Measurements from ENCODE around the gene YJU2.

Gene YJU2

GRCh38 chr19:4301590-4302242 lies 54.8 kb downstream of the YJU2 start:
- no peak for DNase-seq

GRCh38 chr19:4302243-4302640 lies 55.4 kb downstream of the YJU2 start, which contains the start of gene TMIGD2:
TSS of gene TMIGD2 (minus strand) at chr19:4302389. CDS start at chr19:4302385, 4 bp downstream.
- DNase-seq = peak in 1 of 2 donors; percentile 61

DNA sequence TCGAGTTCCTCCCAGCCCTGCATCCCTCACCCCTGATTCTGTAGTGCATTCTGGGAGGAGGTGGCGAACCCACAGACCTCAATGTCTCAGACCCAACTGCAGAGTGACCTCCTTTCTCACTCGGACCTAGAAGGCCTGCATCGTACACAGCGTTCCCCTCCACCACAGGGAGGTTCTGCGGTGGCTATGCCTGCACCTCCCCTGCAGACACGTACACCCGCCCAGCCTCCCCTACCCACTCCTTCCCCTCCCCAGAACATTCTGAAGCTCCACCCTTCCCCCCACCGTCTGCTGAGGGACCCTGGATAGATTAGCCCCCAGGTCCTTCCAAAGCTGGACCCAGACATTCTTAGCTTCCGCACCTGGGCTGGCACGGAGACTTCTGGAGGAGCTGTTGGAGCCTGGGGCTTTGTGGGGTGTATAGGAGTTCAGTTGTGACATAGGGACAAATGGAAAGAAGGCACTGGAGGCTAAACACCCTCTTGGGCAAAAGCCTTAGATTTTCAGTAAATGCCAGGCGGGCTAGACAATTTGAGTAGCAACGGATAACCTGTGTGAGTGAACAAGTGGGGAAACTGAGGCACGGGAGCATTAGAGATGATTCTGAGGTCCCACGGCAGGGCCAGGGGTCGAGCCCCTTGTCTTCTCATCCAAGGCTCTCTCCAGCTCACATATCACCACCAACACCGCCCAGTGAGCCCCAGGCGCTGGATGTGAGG lies 57.1 kb downstream of the YJU2 start:
- DNase-seq = no peak

DNA sequence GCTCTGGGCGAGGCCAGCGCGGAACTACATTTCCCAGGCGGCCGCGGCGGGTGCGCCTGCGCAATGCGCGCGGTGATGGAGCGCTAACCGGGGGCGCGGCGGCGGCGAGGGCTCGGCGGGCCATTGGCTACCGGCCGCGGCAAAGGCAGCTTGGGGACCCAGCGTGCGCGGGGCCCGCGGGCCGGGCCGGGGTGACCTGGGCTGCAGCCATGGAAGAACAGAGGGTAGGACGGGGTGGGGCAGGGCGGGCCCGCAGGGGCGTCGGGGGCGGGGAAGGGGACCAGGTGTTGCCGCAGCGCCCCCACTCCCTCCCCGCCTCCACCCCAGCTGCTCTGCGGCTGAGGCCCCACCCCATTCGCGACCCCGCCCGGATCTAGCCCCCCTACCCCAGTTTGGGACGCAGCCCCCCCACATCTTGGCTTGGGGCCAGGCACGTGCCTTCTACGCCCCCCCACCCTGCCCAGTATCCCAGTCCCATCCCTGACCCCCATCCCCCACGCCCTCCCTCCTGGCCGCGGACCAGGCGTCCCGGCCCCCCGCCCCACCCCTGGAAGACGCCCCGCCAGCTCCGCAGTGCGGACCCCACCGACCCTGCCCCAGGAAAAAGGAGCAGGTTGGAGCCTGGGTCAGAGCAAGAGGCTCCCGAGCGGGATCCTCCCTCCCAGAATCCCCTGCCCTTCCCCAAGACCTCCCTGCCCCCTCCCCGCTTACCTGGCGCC lies 57.8 kb downstream of the YJU2 start, which contains the start of gene FSD1:
FSD1 (plus strand) TSS at position 61 of the 719 bp plus-strand sequence; CDS start at position 210, 149 bp downstream.
- DNase-seq = no peak

- no peak for DNase-seq
Measured at GRCh38 chr19:4305257-4305612, 58.4 kb downstream of the YJU2 start.

- DNase-seq = no peak
Measured at GRCh38 chr19:4305659-4306058, 58.8 kb downstream of the YJU2 start.

DNA sequence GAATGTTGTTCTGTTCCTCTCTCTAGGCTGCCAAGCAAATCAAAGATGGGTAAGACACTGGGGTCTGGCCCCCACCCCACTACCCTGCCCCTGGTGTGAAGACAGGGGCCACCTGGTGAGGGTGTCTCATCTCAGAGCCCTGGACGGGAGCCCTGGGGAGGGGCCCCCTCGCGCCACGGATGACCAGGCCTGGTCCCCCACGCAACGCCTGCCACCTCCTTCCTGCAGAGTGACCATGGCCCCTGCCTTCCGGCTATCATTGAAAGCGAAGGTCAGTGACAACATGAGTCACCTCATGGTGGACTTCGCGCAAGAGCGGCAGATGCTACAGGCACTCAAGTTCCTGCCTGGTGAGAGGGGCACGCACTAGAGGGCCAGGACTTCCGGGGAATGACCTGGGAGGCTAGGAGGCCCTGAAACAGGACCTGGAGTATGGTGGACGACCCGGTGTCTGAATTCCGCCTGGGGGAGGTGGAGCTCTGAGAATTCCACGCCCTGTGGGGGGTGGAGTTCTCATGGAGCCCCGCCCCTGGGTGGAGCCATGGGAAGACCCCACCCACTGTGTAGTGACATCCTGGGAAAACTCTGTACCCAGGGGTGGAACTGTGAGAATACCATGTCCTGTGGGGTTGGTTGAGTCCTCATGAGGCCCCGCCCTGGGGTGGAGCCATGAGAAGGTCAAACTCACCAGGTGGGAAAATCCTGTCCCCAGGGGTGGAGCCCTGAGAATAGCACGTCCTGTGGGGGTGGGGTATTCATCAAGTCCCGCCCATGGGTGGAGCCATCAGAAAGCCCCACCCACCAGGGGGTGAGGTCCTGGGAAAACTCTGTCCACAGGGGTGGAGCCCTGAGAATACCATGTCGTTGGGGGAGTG lies 63.6 kb downstream of the YJU2 start:
- no peak for DNase-seq

GRCh38 chr19:4313847-4314490 lies 67.1 kb downstream of the YJU2 start:
- DNase-seq = no peak

DNA sequence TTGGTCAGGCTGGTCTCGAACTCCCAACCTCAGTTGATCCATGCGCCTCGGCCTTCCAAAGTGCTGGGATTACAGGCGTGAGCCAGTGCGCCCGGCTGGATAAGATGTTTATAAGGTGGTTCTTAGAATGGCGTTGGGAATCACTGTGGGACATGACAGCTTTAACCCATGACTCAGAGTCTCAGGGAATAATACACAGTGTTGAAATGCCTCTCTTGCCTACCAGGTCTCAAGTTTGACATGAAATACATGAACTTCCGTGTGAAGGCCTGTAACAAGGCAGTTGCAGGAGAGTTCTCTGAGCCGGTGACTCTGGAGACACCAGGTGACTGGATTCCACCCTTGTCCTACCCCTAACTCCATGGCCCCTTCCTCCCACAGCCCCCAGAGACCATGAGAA lies 70.1 kb downstream of the YJU2 start:
- DNase-seq = no peak

- DNase-seq = no peak
Measured at GRCh38 chr19:4318460-4318859, 71.6 kb downstream of the YJU2 start.

Measured in bone marrow (tissue), 2 donors.